H1 (cell line): ENCODE data around the gene CETN2. TPM values are rescaled to one million over a fixed set of nuclear protein-coding genes. Genes with fewer than 3 reads are reported as not detected.

Experiments used
- HDAC2 ChIP-seq, 2 experiments: fragments of 300-600 bp in 1 of 2; sonication (generic) in 1 of 2; IDR thresholded peaks; 2 replicates each; pipeline ENCODE4 v1.6.1; 2011 to 2012; ENCODE audit warnings: low read depth in 2 of 2, low read length in 2 of 2, mild to moderate bottlenecking in 2 of 2, moderate library complexity in 2 of 2, borderline replicate concordance in 1 of 2, inconsistent platforms in 1 of 2
- HDAC6 ChIP-seq: IDR thresholded peaks from one replicate; pipeline ENCODE4 v1.7.1; 2012; ENCODE audit warnings: low read depth, mild to moderate bottlenecking, inconsistent platforms, low read length, moderate library complexity
- RBBP5 ChIP-seq: IDR thresholded peaks from 2 replicates; pipeline ENCODE4 v1.7.1; 2012; ENCODE audit warnings: low read depth, mild to moderate bottlenecking, inconsistent platforms, low read length, moderate library complexity, borderline replicate concordance
- RFX5 ChIP-seq: IDR thresholded peaks from 2 replicates; pipeline ENCODE4 v1.6.1; 2011; ENCODE audit warnings: low read depth, low read length, improper control_type of control experiment, borderline replicate concordance
- polyA plus RNA-seq, 7 experiments: library from polyadenylated mRNA; depleted of rRNA in 3 of 7; stranded (reverse) in 5 of 7; unstranded in 2 of 7; fragments of >200 nt in 5 of 7; fragments of 200-250 nt in 2 of 7; gene quantifications; 1 replicate in 5 of 7; 2 replicates in 1 of 7; 4 replicates in 1 of 7; pipeline versions ENCODE4 v1.2.1 to v1.2.3, GENCODE V29; 2011 to 2013; ENCODE audit warnings: missing spikeins in 2 of 7, mixed read lengths in 2 of 7
- total RNA-seq: library from RNA; stranded (reverse); fragmentation: NEBNext Ultra II Directional; extraction: Animal tissue kit (Norgen Biotek cat#: 25700); gene quantifications from 2 replicates; pipeline ENCODE4 v1.2.1, GENCODE V29; 2021
- TF ChIP-seq, protein P1 (sequence below): fragments of 300-600 bp; sonication (generic); IDR thresholded peaks from 2 replicates; pipeline ENCODE4 v1.7.1; 2012; ENCODE audit warnings: low read length, moderate library complexity, mild to moderate bottlenecking, inconsistent platforms; ENCODE audit not compliant: insufficient replicate concordance

Gene CETN2
- total and polyA plus RNA-seq, 2 of the 8 experiments (the other 6 are each of a cell fraction or from before 2014, with no cell fraction given), result 13.1 to 24.3 TPM

DNA sequence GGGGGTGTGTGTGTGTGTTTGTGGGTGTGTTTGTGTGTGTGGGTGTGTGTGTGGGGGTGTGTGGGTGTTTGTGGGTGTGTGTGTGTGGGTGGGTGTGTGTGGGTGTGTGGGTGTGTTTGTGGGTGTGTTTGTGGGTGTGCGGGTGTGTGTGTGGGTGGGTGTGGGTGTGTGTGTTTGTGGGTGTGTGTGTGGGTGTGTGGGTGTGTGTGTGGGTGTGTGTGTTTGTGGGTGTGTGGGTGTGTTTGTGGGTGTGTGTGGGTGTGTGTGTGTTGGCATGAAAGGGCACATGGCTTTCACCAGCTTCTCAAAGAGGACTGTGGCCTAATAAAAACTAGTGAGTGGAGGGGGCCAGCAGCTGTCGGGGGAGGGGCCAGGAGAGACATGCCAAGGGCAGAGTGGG is 42.0 kb upstream of the CETN2 start (continued):
- TF ChIP-seq, protein P1, sequence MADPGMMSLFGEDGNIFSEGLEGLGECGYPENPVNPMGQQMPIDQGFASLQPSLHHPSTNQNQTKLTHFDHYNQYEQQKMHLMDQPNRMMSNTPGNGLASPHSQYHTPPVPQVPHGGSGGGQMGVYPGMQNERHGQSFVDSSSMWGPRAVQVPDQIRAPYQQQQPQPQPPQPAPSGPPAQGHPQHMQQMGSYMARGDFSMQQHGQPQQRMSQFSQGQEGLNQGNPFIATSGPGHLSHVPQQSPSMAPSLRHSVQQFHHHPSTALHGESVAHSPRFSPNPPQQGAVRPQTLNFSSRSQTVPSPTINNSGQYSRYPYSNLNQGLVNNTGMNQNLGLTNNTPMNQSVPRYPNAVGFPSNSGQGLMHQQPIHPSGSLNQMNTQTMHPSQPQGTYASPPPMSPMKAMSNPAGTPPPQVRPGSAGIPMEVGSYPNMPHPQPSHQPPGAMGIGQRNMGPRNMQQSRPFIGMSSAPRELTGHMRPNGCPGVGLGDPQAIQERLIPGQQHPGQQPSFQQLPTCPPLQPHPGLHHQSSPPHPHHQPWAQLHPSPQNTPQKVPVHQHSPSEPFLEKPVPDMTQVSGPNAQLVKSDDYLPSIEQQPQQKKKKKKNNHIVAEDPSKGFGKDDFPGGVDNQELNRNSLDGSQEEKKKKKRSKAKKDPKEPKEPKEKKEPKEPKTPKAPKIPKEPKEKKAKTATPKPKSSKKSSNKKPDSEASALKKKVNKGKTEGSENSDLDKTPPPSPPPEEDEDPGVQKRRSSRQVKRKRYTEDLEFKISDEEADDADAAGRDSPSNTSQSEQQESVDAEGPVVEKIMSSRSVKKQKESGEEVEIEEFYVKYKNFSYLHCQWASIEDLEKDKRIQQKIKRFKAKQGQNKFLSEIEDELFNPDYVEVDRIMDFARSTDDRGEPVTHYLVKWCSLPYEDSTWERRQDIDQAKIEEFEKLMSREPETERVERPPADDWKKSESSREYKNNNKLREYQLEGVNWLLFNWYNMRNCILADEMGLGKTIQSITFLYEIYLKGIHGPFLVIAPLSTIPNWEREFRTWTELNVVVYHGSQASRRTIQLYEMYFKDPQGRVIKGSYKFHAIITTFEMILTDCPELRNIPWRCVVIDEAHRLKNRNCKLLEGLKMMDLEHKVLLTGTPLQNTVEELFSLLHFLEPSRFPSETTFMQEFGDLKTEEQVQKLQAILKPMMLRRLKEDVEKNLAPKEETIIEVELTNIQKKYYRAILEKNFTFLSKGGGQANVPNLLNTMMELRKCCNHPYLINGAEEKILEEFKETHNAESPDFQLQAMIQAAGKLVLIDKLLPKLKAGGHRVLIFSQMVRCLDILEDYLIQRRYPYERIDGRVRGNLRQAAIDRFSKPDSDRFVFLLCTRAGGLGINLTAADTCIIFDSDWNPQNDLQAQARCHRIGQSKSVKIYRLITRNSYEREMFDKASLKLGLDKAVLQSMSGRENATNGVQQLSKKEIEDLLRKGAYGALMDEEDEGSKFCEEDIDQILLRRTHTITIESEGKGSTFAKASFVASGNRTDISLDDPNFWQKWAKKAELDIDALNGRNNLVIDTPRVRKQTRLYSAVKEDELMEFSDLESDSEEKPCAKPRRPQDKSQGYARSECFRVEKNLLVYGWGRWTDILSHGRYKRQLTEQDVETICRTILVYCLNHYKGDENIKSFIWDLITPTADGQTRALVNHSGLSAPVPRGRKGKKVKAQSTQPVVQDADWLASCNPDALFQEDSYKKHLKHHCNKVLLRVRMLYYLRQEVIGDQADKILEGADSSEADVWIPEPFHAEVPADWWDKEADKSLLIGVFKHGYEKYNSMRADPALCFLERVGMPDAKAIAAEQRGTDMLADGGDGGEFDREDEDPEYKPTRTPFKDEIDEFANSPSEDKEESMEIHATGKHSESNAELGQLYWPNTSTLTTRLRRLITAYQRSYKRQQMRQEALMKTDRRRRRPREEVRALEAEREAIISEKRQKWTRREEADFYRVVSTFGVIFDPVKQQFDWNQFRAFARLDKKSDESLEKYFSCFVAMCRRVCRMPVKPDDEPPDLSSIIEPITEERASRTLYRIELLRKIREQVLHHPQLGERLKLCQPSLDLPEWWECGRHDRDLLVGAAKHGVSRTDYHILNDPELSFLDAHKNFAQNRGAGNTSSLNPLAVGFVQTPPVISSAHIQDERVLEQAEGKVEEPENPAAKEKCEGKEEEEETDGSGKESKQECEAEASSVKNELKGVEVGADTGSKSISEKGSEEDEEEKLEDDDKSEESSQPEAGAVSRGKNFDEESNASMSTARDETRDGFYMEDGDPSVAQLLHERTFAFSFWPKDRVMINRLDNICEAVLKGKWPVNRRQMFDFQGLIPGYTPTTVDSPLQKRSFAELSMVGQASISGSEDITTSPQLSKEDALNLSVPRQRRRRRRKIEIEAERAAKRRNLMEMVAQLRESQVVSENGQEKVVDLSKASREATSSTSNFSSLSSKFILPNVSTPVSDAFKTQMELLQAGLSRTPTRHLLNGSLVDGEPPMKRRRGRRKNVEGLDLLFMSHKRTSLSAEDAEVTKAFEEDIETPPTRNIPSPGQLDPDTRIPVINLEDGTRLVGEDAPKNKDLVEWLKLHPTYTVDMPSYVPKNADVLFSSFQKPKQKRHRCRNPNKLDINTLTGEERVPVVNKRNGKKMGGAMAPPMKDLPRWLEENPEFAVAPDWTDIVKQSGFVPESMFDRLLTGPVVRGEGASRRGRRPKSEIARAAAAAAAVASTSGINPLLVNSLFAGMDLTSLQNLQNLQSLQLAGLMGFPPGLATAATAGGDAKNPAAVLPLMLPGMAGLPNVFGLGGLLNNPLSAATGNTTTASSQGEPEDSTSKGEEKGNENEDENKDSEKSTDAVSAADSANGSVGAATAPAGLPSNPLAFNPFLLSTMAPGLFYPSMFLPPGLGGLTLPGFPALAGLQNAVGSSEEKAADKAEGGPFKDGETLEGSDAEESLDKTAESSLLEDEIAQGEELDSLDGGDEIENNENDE, result no peak
- TF ChIP-seq RFX5, result no peak
- no peak for TF ChIP-seq RBBP5
- TF ChIP-seq HDAC6, result no peak
- TF ChIP-seq HDAC2 (IDR thresholded peaks at IDR 0.05; ENCODE audit: borderline replicate concordance in 1 of 2, low read depth in 2 of 2, low read length in 2 of 2), result no peak
- TF ChIP-seq, all 59 proteins: peak for 0
